Spleen (tissue), 11 donors: ENCODE results near the gene CDH13. TPM values are rescaled to one million over a fixed set of nuclear protein-coding genes. Genes with fewer than 3 reads are reported as not detected.

ENCODE experiments used
- DNase-seq: peaks from one replicate; pipeline ENCODE4 v3.0.0-alpha.2; 2020
- H3K27ac ChIP-seq, 8 donors: fragments of 200-600 bp; sonication (generic) in 7 of 8; 1 replicate in 4 of 8; 2 replicates in 4 of 8; pipeline versions ENCODE4 v1.5.0 to v1.8.0; 2016 to 2021; ENCODE audit warnings: inconsistent platforms in 4 of 8, mild to moderate bottlenecking in 4 of 8, moderate library complexity in 1 of 8
- H3K27me3 ChIP-seq, 7 donors: fragments of 200-600 bp; sonication (generic) in 6 of 7; replicated peaks in 1 of 7; 1 replicate in 4 of 7; 2 replicates in 3 of 7; pipeline versions ENCODE4 v1.5.0 to v1.8.0; 2016 to 2021; ENCODE audit warnings: inconsistent platforms in 3 of 7, mild to moderate bottlenecking in 1 of 7
- H3K36me3 ChIP-seq, 6 donors: fragments of 200-600 bp; sonication (generic) in 5 of 6; 1 replicate in 4 of 6; 2 replicates in 2 of 6; pipeline versions ENCODE4 v1.5.0 to v1.8.0; 2016 to 2021; ENCODE audit warnings: inconsistent platforms in 2 of 6
- H3K4me1 ChIP-seq, 6 donors: fragments of 200-600 bp; sonication (generic) in 5 of 6; 1 replicate in 3 of 6; 2 replicates in 3 of 6; pipeline versions ENCODE4 v1.5.0 to v1.8.0; 2016 to 2021; ENCODE audit warnings: inconsistent platforms in 3 of 6
- H3K4me3 ChIP-seq, 8 donors: fragments of 200-600 bp; sonication (generic) in 7 of 8; 1 replicate in 4 of 8; 2 replicates in 4 of 8; pipeline versions ENCODE4 v1.5.0 to v1.8.0; 2016 to 2021; ENCODE audit warnings: inconsistent platforms in 4 of 8, mild to moderate bottlenecking in 4 of 8, moderate library complexity in 2 of 8
- H3K9me3 ChIP-seq, 8 donors: fragments of 200-600 bp; sonication (generic) in 7 of 8; 1 replicate in 4 of 8; 2 replicates in 4 of 8; pipeline versions ENCODE4 v1.5.0 to v1.8.0; 2016 to 2021; ENCODE audit warnings: inconsistent platforms in 4 of 8
- CTCF ChIP-seq, 11 experiments: fragments of 200-600 bp in 7 of 11; fragments of 450-650 bp in 4 of 11; sonication (generic) in 4 of 11; IDR thresholded peaks in 8 of 11; conservative IDR thresholded peaks in 3 of 11; 1 replicate in 7 of 11; 2 replicates in 4 of 11; pipeline versions ENCODE4 v1.4.0 to v1.8.0; 2016 to 2021; ENCODE audit warnings: antibody characterized with exemption in 11 of 11, inconsistent platforms in 4 of 11, mild to moderate bottlenecking in 1 of 11
- POLR2A ChIP-seq, 3 donors: fragments of 450-650 bp; IDR thresholded peaks; one replicate each; pipeline ENCODE4 v1.5.1; 2017; ENCODE audit warnings: antibody characterized with exemption in 3 of 3, mild to moderate bottlenecking in 1 of 3
- POLR2AphosphoS5 ChIP-seq, 3 donors: sonication (generic); formaldehyde crosslinking; IDR thresholded peaks; one replicate each; pipeline ENCODE4 v1.5.1; 2017; ENCODE audit warnings: antibody characterized with exemption in 3 of 3
- WGBS, 5 donors: extraction: QIAGEN DNeasy Blood & Tissue Kit in 3 of 5; methylation state at CpG; one replicate each; pipeline versions ENCODE4 v1.1.5 to v1.1.7; 2013 to 2018; 5-methylcytosine and 5-hydroxymethylcytosine counted together
- intact Hi-C: fragments of 100-400 bp; cut with DNase I; formaldehyde crosslinking; loops from one replicate; pipeline ENCODE4 v1.15.0; 2023; ENCODE audit warnings: low total_unique reads
- polyA plus RNA-seq, 3 donors: library from polyadenylated mRNA; stranded (reverse); fragments of 200-250 nt; gene quantifications; one replicate each; pipeline ENCODE4 v1.2.1, GENCODE V29; 2013
- total RNA-seq, 7 donors: library from RNA; depleted of rRNA in 3 of 7; stranded (reverse); fragments of >200 nt in 3 of 7; fragmentation: NEBNext Ultra II Directional in 4 of 7; extraction: Animal tissue kit (Norgen Biotek cat#: 25700) in 4 of 7; gene quantifications; one replicate each; pipeline versions ENCODE4 v1.1.0 to v1.2.1, GENCODE V29; 2016 to 2021
- donor health status: healthy with polysubstance abuse.
- donor health status: DM: no; HTN: no; CAD: no; lungs with moderate emphysema.
- donor health status: DM: no; HTN: no; CAD: no.
- donor health status: Bipolar disorder and iron deficiency.
- donor health status: healthy.
- donor health status: DM: no; HTN: no; CAD: no.
- donor health status: DM: yes; HTN: yes; CAD: no.

Gene CDH13
- total and polyA plus RNA-seq, 10 donors = 0.13 to 4.6 (median 1.1) TPM

GRCh38 chr16:83271970-83272575 is 645.3 kb downstream of the CDH13 start:
- H3K4me1 ChIP-seq = no peaks in the 10 kb centered on the region
- 75 to 83% (median 77%) methylated on average over 5 of the region's 5 CpGs for WGBS, 5 donors
- TF ChIP-seq POLR2AphosphoS5 (IDR thresholded peaks at IDR 0.05) (no peak), POLR2A (IDR thresholded peaks at IDR 0.05) (no peak), CTCF (IDR thresholded peaks at IDR 0.05 in 8 of 11, conservative IDR thresholded peaks at IDR 0.05 in 3 of 11) (no peak)
- H3K27ac ChIP-seq = no peak overlapping the region
- no peaks in the 10 kb centered on the region for H3K36me3 ChIP-seq
- H3K9me3 ChIP-seq = no peaks in the 10 kb centered on the region
- no peak overlapping the region for H3K4me3 ChIP-seq
- H3K27me3 ChIP-seq = peaks cover 0 to 22% (median 0%) of the 10 kb centered on the region in 7 donors
- no peak for DNase-seq
- intact Hi-C loops = no loop called here

GRCh38 chr16:83272843-83273242 is 646.1 kb downstream of the CDH13 start:
- H3K27ac ChIP-seq = no peak overlapping the region
- no peaks in the 10 kb centered on the region for H3K36me3 ChIP-seq
- no peaks in the 10 kb centered on the region for H3K4me1 ChIP-seq
- intact Hi-C loops = no loop called here
- no peak for DNase-seq
- H3K4me3 ChIP-seq = no peak overlapping the region
- H3K27me3 ChIP-seq = peaks cover 0 to 15% (median 0%) of the 10 kb centered on the region in 7 donors
- TF ChIP-seq POLR2A (IDR thresholded peaks at IDR 0.05) = no peak
- TF ChIP-seq POLR2AphosphoS5 (IDR thresholded peaks at IDR 0.05) = no peak
- no peak for TF ChIP-seq CTCF (IDR thresholded peaks at IDR 0.05 in 8 of 11, conservative IDR thresholded peaks at IDR 0.05 in 3 of 11)
- WGBS, 5 donors = 66 to 90% (median 84%) methylated on average over 4 of the region's 4 CpGs
- no peaks in the 10 kb centered on the region for H3K9me3 ChIP-seq

- H3K4me3 ChIP-seq = no peak overlapping the region
- no peaks in the 10 kb centered on the region for H3K9me3 ChIP-seq
- no peak for DNase-seq
- no peak for TF ChIP-seq POLR2AphosphoS5 (IDR thresholded peaks at IDR 0.05)
- no peak for TF ChIP-seq POLR2A (IDR thresholded peaks at IDR 0.05)
- TF ChIP-seq CTCF (IDR thresholded peaks at IDR 0.05 in 8 of 11, conservative IDR thresholded peaks at IDR 0.05 in 3 of 11) = no peak
- no peaks in the 10 kb centered on the region for H3K36me3 ChIP-seq
- H3K27me3 ChIP-seq = peaks cover 0 to 14% (median 0%) of the 10 kb centered on the region in 7 donors
- intact Hi-C loops = no loop called here
- 86 to 94% (median 93%) methylated on average over 9 of the region's 9 CpGs for WGBS, 5 donors
- H3K27ac ChIP-seq = no peak overlapping the region
- H3K4me1 ChIP-seq = no peaks in the 10 kb centered on the region
Observed at GRCh38 chr16:83273504-83274173, 646.9 kb downstream of the CDH13 start.

GRCh38 chr16:83279251-83279650 is 652.5 kb downstream of the CDH13 start:
- TF ChIP-seq CTCF (IDR thresholded peaks at IDR 0.05 in 8 of 11, conservative IDR thresholded peaks at IDR 0.05 in 3 of 11) = no peak
- no peak for TF ChIP-seq POLR2A (IDR thresholded peaks at IDR 0.05)
- TF ChIP-seq POLR2AphosphoS5 (IDR thresholded peaks at IDR 0.05) = no peak
- Histone ChIP-seq H3K4me3 (no peak overlapping the region), H3K9me3 (no peaks in the 10 kb centered on the region), H3K27me3 (no peaks in the 10 kb centered on the region), H3K4me1 (no peaks in the 10 kb centered on the region), H3K27ac (no peak overlapping the region), H3K36me3 (no peaks in the 10 kb centered on the region)
- WGBS, 5 donors = 85 to 92% (median 89%) methylated on average over 9 of the region's 9 CpGs
- intact Hi-C loops = no loop called here
- no peak for DNase-seq
